GM21447 (cell line): ENCODE results near the gene UBL4B.

ENCODE experiments used
- ATAC-seq: cut with Tn5 transposase; IDR thresholded peaks from one replicate; pipeline ENCODE4 v1.9.1; 2021; ENCODE audit not compliant: unreplicated experiment

UBL4B gene

GRCh38 chr1:110084227-110085078 lies 27.8 kb upstream of the UBL4B start:
- no peak for ATAC-seq

- ATAC-seq, result no peak
Observed at GRCh38 chr1:110085671-110086070, 26.6 kb upstream of the UBL4B start.

- no peak for ATAC-seq
Observed at GRCh38 chr1:110086961-110087360, 25.3 kb upstream of the UBL4B start.

GRCh38 chr1:110087812-110088738 lies 24.2 kb upstream of the UBL4B start:
- ATAC-seq, result peak; percentile 76

- ATAC-seq, result no peak
Observed at GRCh38 chr1:110088739-110089316, 23.4 kb upstream of the UBL4B start.

- no peak for ATAC-seq
Observed at GRCh38 chr1:110089561-110090275, 22.5 kb upstream of the UBL4B start.

GRCh38 chr1:110091381-110091780 lies 20.9 kb upstream of the UBL4B start:
- no peak for ATAC-seq

- no peak for ATAC-seq
Observed at GRCh38 chr1:110091791-110092190, 20.5 kb upstream of the UBL4B start.

- no peak for ATAC-seq
Observed at GRCh38 chr1:110092991-110093390, 19.3 kb upstream of the UBL4B start.

- no peak for ATAC-seq
Observed at GRCh38 chr1:110094931-110095654, 17.1 kb upstream of the UBL4B start.

GRCh38 chr1:110097507-110098221 lies 14.6 kb upstream of the UBL4B start:
- ATAC-seq, result no peak

- ATAC-seq, result no peak
Observed at GRCh38 chr1:110098222-110099026, 13.8 kb upstream of the UBL4B start.

GRCh38 chr1:110100335-110100734 lies 11.9 kb upstream of the UBL4B start:
- ATAC-seq, result no peak

- no peak for ATAC-seq
Observed at GRCh38 chr1:110102081-110102480, 10.2 kb upstream of the UBL4B start.

- no peak for ATAC-seq
Observed at GRCh38 chr1:110106013-110106941, 6.0 kb upstream of the UBL4B start.

GRCh38 chr1:110107867-110108469 lies 4.3 kb upstream of the UBL4B start:
- ATAC-seq, result no peak

GRCh38 chr1:110111081-110111480 lies 1.2 kb upstream of the UBL4B start:
- ATAC-seq, result no peak
